GM12892 (cell line): Measurements from ENCODE around the gene NDRG3.

Experiments
- DNase-seq: peaks from one replicate; pipeline ENCODE4 v3.0.0; 2011; ENCODE audit not compliant: insufficient read length
- FAIRE-seq: peaks from 2 replicates; lab custom pipeline; 2011; peaks lifted over from hg19 to GRCh38; lab: Jason Lieb, UNC
- POLR2A ChIP-seq: IDR thresholded peaks from 2 replicates; pipeline ENCODE4 v1.6.1; 2011; ENCODE audit warnings: low read depth, low read length, control low read depth
- POLR2AphosphoS5 ChIP-seq: IDR thresholded peaks from 2 replicates; pipeline ENCODE4 v1.6.1; 2011; ENCODE audit warnings: low read depth, low read length, control low read depth
- TAF1 ChIP-seq: IDR thresholded peaks from 2 replicates; pipeline ENCODE4 v1.6.1; 2011; ENCODE audit warnings: low read depth, mild to moderate bottlenecking, control low read depth, low read length, borderline replicate concordance

Gene NDRG3

DNA sequence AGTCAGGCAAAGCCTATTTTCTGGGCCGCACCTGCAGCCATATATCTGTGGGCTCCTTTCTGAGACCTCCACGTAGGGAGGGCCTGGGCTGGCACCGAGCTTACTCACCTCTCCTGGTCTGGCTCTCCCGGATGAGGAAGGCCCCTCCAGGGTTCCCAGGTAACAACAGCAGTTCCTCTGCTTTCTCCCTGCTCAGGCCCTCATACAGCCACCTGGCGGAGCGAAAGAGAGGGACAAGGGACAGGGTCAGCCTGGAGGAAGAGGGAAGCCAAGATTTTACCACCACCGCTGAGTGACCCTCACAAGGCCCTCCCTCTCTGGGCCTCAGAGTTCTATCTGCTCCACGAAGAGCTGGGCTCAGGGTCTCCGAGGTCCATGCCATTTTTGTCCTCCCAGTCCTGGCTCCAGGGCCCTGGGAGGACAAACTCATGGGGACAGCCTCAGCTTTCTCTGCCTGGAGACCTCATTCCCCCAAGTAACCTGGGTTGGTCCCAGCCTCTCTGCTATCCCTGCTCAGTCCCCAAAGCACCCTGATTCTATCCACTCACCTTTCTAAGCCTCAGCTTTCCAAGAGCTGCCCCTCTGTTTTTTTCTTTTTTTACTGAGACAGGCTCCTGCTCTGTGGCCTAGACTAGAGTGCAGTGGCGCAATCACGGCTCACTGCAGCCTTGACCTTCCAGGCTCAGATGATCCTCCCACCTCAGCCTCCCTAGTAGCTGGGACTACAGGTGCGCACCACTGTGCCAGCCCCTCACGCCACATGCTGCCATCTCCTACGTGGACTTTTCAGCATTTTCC, 113.2 kb downstream of the NDRG3 start:
- FAIRE-seq (no peak), DNase-seq (no peak)
- TF ChIP-seq POLR2AphosphoS5 (no peak), TAF1 (no peak)

DNA sequence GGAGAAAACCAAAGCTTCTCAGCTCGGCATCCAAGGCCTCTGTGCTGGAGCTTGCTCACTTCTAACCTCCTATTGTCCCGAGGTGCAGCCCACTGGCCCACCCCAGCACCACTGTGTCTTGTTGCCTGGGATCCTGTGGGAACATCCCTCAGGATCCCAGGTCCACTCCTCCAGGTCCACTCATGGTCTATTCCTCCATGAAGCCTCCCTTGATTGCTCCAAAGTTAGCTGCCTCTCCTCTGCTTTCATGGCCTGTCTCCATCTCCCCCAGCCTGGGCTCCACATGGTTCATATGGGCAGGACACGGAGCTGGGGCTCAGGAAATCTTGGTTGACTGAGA, 113.8 kb downstream of the NDRG3 start:
- no peak for TF ChIP-seq POLR2AphosphoS5
- no peak for TF ChIP-seq TAF1
- TF ChIP-seq POLR2A = no peak
- FAIRE-seq (no peak), DNase-seq (no peak)

DNA sequence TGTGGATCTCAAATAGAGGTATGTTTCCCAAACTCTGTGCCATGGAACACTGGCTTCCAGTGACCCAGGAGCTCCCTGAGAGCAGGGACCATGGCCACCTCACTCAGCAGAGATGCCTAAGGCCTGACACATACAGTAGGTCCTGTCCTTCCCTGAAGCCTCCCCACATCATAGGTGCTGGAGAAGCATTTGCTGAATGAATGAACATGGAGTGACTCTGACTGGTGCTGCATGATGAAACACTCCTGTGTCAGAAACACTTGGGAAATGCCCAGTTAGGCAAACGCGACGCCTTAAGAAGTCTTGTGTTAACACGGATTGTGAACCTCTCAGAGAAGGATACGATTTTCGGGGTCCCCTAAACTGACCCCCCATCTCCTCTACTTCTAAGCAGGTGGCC, 114.2 kb downstream of the NDRG3 start:
- FAIRE-seq (no peak), DNase-seq (no peak)
- no peak for TF ChIP-seq POLR2A
- TF ChIP-seq POLR2AphosphoS5 = no peak
- no peak for TF ChIP-seq TAF1

DNA sequence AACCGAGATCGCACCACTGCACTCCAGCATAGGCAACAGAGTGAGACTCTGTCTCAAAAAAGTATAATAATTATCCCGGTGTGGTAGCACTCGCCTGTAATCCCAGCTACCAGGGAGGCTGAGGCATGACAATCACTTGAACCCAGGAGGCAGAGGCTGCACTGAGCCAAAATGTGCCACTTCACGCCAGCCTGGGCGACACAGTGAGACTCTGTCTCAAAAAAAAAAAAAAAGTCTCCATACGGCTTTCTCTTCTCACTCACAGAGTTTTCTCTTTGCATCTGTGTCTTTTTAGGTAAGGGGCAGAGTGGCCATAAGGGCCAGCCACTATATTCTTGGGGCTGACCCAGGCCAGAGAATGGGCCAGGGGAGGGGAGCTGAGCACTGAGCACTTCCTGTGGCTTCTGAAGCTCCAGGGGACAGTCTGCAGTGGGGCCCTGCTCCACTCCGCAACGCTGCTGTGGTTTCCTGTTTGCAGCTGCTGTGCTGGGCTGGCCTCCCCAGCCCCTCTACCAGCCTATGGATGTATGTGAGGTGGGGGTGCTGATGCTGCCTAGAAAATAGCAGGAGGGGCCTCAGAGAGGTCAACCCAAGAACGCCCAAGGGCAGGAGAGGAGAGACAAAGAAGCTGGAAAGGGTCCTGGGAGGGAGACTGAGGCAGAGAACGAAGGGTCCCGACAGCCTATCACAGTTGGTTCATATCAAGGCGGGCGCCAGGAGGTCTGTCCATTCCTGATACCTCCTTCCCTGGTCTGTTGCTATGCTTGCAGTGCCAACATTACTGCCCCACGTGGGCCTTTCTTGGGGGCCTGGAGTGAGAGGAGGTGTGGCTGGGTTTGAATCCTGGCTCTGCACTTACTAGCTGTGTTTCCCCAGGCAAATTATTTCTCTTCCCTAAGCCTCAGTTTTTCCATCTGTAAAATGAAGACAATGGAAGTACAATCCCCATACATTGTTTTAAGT, 115.9 kb downstream of the NDRG3 start:
- no peak for TF ChIP-seq POLR2A
- no peak for TF ChIP-seq POLR2AphosphoS5
- no peak for TF ChIP-seq TAF1
- DNase-seq = peak; percentile 34
- peak; percentile 27 for FAIRE-seq

DNA sequence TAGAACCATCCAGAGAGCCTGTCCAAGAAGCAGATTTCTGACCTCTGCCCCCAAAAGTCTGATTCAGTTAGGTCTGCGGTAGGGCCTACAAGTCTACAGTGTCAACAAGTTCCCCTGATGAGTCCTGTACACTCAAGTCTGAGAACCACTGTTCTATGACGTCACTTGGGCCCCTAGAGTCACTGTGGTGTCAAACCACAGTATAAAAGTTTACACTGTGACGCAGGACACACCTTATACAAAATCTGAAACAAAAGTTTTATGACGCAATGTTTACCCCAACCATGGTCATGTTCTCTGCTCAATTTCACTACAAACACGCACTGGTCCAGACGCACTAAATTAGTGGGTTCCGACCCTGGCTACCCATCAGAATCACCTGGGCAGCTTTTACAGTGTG, 117.8 kb downstream of the NDRG3 start:
- TF ChIP-seq POLR2AphosphoS5 (no peak), TAF1 (no peak), POLR2A (no peak)
- no peak for FAIRE-seq

DNA sequence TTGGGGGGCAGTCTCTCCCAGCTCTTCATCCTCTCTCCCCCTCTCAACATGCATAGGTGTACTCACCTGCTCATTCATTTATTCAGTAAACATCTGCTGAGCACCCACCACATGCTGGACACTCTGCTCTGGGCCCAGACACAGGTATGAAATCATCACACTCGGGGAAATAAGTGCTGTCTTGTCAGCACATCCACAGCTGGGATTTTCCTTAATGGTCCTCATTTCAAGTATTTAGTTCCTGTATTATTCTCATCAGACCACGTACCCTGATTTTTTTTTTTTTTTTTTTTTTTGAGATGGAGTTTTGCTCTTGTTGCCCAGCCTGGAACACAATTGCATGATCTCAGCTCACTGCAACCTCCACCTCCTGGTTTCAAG, 121.0 kb downstream of the NDRG3 start:
- TF ChIP-seq POLR2A = no peak
- no peak for TF ChIP-seq TAF1
- no peak for TF ChIP-seq POLR2AphosphoS5
- no peak for DNase-seq
- FAIRE-seq = no peak

More for the DNA sequence above, 117.8 kb downstream of the NDRG3 start:
- no peak for DNase-seq

DNA sequence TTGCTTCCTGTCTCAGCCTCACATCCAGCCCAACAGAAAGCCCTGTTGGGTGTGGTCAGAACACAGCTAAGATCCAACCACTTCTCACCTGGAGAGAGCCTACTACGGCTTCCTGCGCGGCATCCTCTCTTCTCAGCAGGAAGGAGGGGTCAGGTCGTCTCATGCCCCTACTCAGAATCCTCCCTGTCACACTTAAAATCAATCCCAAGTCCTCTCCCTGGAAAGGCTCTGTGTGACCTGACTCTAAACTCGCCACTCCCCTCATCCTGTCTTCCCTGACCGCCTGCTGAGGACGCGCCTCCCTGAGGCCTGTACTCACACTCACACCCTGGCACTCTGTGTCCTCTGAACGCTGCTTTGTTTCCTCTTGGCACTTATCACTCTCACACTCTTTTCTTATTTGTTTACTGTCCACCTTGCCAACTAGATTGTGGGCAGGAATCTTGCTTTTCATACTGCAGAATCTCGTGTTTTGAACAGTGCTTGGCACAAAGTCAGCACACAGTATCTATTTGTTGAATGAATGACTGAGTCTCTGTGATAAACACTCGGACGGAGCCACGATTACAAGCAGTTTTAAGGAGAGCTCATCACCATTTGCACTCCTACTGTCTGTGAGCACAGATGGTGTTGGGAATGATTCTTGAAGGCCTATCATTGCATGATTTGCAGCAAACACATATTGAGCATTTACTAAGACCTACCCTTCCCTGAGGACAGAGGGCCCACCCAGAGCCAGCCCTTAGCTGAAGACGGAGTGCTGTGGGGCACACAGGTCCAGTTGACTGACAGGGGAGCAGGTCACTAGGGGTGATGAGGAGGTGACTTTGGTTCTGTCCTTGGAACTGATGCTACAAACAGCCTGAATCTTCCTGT, 121.6 kb downstream of the NDRG3 start:
- TF ChIP-seq POLR2AphosphoS5 (no peak), TAF1 (no peak), POLR2A (no peak)
- FAIRE-seq (no peak), DNase-seq (no peak)

DNA sequence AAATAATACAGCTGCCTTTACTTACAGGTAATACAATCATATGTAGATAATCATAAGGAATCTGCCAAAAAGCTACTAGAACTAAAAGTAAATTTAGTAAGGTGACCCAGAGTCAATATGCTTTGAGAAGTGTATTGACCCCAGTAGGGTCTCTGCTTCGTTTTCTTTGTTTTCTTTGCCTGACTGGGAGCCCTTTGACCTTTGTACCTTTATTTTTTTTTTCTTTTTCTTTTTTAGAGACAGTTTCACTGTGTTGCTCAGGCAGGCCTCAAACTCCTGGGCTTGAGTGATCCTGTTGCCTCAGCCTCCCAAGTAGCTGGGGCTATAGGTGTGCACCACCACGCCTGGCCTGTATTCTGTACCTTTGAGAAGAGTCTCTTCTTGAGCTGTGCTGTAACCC, 122.4 kb downstream of the NDRG3 start:
- TF ChIP-seq POLR2A (no peak), TAF1 (no peak), POLR2AphosphoS5 (no peak)
- DNase-seq (no peak), FAIRE-seq (no peak)

DNA sequence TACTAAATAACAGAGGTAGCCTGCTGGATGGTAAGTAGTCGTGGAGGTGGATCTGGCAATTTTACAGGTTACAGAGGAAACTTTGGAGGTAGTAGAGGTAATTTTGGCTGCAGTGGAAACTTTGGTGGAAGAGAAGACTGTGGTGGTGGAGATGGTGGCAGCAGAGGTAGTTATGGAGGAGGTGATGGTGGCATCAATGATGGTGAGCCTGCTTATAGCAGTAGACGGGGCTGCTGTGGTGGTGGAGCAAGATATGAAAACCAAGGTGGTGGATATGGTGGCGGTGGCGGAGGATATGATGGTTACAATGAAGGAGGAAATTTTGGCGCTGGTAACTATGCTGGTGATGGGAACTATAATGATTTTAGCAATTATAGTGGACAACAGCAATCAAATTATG, 125.0 kb downstream of the NDRG3 start:
- FAIRE-seq (no peak), DNase-seq (no peak)
- TF ChIP-seq TAF1 (no peak), POLR2AphosphoS5 (no peak), POLR2A (no peak)

DNA sequence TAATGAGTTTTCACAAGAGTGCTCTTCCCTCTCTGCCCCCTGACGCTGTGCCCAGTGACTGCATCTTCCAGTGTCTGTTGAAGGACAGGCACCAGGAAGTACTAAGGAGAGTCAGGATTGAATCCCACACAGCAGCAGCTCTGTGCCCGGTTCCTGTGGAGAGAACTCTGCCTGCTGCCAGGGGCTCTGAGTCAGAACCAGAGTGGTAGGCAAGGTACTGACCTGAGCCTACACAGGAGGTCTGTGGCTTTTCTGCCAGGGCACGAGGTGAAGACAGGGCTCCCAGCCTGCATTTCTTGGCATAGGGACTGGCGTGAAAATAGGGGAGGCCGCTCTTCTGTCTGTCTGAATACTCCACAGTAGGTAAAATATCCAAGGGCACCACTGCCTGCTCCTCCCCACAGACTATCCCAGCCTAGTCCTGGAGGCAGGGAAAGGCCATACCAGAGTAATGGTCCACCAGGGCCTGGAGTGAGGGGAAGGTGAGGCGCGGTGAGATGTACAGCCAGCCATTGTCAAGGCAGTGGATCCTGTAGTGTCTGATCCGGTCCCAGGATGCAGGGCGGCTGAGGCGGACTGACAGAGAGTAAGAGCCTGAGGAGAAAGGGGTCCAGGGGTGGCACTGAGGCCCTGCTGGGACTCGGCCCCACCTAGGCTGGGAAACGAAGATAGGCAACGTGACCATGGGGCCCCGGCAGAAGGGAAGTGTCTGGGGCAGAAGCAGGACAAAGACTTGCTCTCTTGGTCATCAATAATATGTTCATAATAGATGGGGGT, 130.9 kb downstream of the NDRG3 start:
- DNase-seq = no peak
- TF ChIP-seq POLR2A (no peak), TAF1 (no peak), POLR2AphosphoS5 (peak; percentile 26; the same call in 1 of the 2 replicates)
- no peak for FAIRE-seq

DNA sequence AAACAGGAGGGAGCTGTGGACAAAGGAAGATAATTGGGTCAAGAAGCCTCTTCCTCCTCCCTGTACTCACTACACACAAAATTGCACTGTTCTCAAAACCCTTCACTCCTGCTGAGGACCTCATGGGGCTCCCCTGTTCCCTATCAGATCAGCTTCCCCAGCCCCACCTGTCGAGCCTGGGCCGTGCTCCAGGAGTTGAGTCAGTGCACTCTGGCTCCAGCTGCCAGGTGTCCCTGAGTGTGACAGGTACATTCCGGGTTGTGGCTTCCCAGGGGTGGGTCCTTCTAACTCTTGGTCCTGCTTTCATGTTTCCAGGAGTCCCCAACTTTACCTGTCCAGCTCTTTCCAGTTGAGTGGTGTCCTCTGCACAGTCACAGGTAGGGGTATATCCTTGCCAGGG, 131.9 kb downstream of the NDRG3 start:
- DNase-seq = no peak
- TF ChIP-seq TAF1 (no peak), POLR2A (peak; percentile 38; the same call in 1 of the 2 replicates)

More for the DNA sequence above, 131.9 kb downstream of the NDRG3 start:
- no peak for FAIRE-seq
